Left ventricle myocardium inferior (tissue), 1 donor: Measurements from ENCODE around the gene KRTAP5-6. TPM values are rescaled to one million over a fixed set of nuclear protein-coding genes. Genes with fewer than 3 reads are reported as not detected.

Source experiments
- DNase-seq: peaks from one replicate; pipeline ENCODE4 v3.0.0-alpha.2; 2020
- H3K27ac ChIP-seq: fragments of 200-600 bp; replicated peaks from 2 replicates; pipeline ENCODE4 v1.8.0; 2021
- H3K27me3 ChIP-seq: fragments of 200-600 bp; 2 replicates; pipeline ENCODE4 v1.8.0; 2021; ENCODE audit warnings: low read depth
- H3K36me3 ChIP-seq: fragments of 200-600 bp; 2 replicates; pipeline ENCODE4 v1.8.0; 2021
- H3K4me1 ChIP-seq: fragments of 200-600 bp; 2 replicates; pipeline ENCODE4 v1.8.0; 2021
- H3K4me3 ChIP-seq: fragments of 200-600 bp; 2 replicates; pipeline ENCODE4 v1.8.0; 2021; ENCODE audit warnings: mild to moderate bottlenecking, moderate library complexity
- H3K9me3 ChIP-seq: fragments of 200-600 bp; replicated peaks from 2 replicates; pipeline ENCODE4 v1.8.0; 2021
- CTCF ChIP-seq: fragments of 200-600 bp; IDR thresholded peaks from 2 replicates; pipeline ENCODE4 v1.8.0; 2021; ENCODE audit warnings: antibody characterized with exemption, mild to moderate bottlenecking, borderline replicate concordance
- intact Hi-C: fragments of 100-400 bp; cut with micrococcal nuclease; formaldehyde crosslinking; loops from one replicate; pipeline ENCODE4 v1.11.0; 2022
- total RNA-seq: library from RNA; stranded (reverse); fragmentation: NEBNext Ultra II Directional; extraction: Animal tissue kit (Norgen Biotek cat#: 25700); gene quantifications from one replicate; pipeline ENCODE4 v1.2.1, GENCODE V29; 2021
- donor health status: DM: no; HTN: yes; CAD: no; lungs with severe emphysema.

KRTAP5-6 gene
- total RNA-seq, 1 donor from 2014 or later, result not detected

DNA sequence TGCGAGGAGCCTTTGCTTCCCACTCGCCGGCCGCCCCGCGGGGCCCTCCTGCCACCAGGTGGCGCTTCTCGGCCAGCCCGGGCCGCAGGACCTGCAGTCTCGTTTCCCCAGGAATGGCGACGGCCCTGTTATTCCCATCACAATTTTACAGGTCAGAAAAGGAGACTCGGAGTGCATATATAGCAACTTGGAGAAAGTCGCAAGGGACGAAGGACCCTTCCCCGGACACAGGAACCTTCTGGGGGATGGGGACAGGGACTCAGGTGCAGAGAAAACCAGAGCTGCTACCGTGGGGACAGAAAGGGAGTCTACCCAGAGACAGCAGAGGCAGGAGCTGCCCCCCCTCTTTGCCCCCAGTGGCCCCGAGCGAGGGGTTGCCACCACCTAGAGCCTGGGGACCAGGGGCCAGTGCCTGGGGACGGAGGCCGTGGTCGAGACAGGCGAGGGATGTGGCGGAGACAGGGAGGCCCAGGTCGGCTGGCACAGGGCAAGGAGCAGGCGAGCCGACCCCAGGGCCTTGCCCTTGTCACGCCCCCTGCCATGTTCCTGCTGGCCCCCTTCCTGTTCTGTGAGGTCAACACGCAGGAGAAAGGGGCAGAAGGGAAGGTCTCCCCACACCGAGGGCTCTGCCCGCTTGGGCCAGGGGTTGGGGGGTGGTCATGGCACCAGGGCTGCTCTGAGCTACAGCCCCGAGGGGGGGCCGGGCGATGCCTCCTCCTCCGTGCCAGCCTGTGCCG, 3.5 kb upstream of the KRTAP5-6 start:
- no peaks in the 10 kb centered on the region for H3K9me3 ChIP-seq
- peaks cover 15% of the 10 kb centered on the region for H3K4me1 ChIP-seq
- peak overlapping the region; percentile 61 for H3K4me3 ChIP-seq
- peak overlapping the region; percentile 77 for H3K27ac ChIP-seq
- intact Hi-C loops, result loop anchor here (2.0 to 10.0 kb wide), 2 partner anchors 139 to 461 kb away; no protein-coding TSS in a partner anchor
- peak; percentile 94 for TF ChIP-seq CTCF
- peaks cover 17% of the 10 kb centered on the region for H3K27me3 ChIP-seq
- DNase-seq, result peak; percentile 85
- no peaks in the 10 kb centered on the region for H3K36me3 ChIP-seq

DNA sequence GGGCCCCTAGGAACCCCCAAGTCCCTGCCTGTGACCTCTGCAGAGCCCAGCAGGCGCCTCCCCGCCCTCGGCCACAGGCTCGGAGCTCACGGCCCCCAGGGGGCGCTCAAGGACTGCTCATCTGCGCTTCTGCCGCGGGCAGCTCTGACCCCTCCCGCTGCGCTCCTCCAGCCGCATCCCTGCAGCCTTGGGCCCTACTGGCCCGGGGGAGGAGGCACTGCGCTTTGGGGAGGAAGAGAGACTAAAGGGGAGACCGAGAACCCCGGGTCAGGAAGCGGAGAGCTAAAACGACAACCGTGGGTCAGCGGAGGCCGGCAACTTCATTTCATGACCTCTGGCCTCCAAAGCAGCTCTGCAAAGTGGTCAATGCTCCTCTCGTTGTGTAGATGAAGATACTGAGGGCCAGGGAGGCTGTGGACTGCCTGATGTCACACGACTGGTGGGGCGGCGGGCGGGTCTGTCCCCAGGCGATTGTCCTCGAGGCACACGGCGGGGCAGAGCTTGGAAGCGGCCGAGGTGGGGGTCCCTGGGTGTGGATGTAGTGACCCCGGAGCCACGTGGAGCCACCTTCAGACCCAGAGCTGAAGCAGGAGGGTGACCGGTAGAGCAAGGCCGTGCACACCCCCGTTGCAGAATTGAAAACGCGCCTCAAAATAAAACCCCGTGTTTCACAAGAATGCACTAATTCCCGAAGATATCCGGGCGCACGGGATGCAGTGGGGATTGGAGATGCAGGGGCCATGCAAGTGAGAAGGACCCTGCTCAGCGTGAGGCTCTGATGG, 2.7 kb upstream of the KRTAP5-6 start:
- Histone ChIP-seq H3K4me1 (peaks cover 15% of the 10 kb centered on the region), H3K4me3 (peak overlapping the region; percentile 61), H3K27me3 (peaks cover 15% of the 10 kb centered on the region), H3K9me3 (no peaks in the 10 kb centered on the region), H3K36me3 (no peaks in the 10 kb centered on the region), H3K27ac (peak overlapping the region; percentile 77)
- intact Hi-C loops, result loop anchor here (2.0 to 10.0 kb wide), 2 partner anchors 139 to 461 kb away; no protein-coding TSS in a partner anchor
- DNase-seq, result peak; percentile 90
- TF ChIP-seq CTCF, result peak; percentile 94

DNA sequence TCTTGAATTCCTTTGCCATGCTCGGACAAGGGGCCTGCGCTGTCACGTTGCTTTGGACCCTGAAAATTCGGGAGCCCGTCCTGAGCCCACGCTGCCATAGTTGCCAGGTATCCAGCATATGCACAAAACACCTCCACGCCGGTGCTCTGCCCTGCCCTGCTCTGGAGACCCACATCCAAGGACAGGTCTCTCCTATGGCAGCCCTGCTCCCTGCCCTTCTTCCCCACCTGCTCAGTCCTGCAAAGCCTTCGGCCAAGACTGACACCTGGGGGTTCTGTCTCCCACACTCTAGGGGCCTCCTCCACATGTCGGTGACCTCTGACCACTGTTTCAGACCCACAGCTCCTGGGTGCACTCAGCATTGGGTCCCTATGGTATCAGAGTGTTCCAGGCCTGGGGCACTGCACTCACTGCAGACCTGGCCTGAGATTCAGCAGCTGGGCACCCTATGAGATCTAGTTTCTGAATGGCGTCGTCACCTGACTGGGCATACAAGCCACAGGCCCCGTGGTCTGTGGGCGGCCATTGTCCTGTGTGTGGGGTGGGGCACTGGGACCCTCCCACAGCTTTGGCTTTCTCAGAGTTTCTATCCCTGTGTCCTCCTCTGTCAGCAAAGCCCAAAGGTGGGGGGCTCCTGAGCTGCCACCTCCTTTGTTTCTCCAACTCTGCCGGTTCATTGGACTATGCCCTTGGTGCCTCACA, 2.0 kb upstream of the KRTAP5-6 start:
- DNase-seq, result no peak
- intact Hi-C loops, result loop anchor here (2.0 to 10.0 kb wide), 2 partner anchors 138 to 460 kb away; no protein-coding TSS in a partner anchor
- TF ChIP-seq CTCF, result no peak
- Histone ChIP-seq H3K27ac (no peak overlapping the region), H3K4me1 (peaks cover 15% of the 10 kb centered on the region), H3K36me3 (no peaks in the 10 kb centered on the region), H3K9me3 (no peaks in the 10 kb centered on the region), H3K27me3 (peaks cover 14% of the 10 kb centered on the region), H3K4me3 (no peak overlapping the region)

DNA sequence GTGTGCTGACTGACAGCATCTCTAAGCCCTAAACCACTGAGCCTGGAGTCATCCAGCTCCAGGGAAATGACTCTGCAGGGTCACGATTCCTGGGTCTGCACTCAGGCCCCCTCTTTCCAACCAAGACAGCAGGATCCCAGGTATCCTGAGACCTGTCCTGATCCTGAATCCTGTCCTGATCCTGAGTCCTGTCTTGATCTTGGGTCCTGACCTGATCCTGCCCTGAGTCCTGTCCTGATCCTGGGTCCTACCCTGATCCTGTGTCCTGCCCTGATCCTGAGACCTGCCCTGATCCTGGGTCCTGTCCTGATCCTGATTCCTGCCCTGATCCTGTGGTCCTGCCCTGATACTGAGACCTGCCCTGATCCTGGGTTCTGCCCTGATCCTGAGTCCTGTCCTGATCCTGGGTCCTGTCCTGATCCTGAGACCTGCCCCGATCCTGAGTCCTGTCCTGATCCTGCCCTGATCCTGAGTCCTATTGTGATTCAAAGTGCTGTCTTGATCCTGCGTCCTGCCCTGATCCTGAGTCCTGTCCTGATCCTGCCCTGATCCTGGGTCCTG, 1.4 kb upstream of the KRTAP5-6 start:
- Histone ChIP-seq H3K27ac (no peak overlapping the region), H3K27me3 (peaks cover 13% of the 10 kb centered on the region), H3K9me3 (no peaks in the 10 kb centered on the region), H3K4me1 (peaks cover 15% of the 10 kb centered on the region), H3K4me3 (no peak overlapping the region), H3K36me3 (no peaks in the 10 kb centered on the region)
- intact Hi-C loops, result loop anchor here (2.0 to 10.0 kb wide), 2 partner anchors 137 to 459 kb away; no protein-coding TSS in a partner anchor
- no peak for TF ChIP-seq CTCF
- DNase-seq, result no peak

DNA sequence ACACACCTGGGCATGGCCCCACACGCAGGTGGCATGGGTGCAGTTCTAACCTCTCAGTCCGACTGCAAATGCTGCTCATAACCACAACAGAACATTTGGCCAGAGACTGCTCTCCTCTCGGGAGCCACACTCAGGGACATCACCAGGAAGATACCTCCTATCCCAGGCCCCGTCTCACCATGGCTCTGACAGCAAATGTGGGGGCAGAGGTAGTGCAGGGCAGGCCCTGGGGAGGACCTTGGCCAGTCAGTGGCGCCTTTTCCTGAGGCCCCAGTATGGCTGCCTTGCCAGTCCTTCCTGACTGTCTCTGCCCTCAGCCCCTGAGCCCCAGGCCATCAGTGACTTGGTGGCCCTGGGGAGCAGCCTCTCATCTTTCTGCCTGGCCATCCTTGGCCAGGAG, 2.8 kb downstream of the KRTAP5-6 start:
- no peaks in the 10 kb centered on the region for H3K9me3 ChIP-seq
- peaks cover 17% of the 10 kb centered on the region for H3K27me3 ChIP-seq
- intact Hi-C loops, result loop anchor here (10.0 kb wide), 1 partner anchor 455 kb away; no protein-coding TSS in a partner anchor

More for the DNA sequence above, 2.8 kb downstream of the KRTAP5-6 start:
- Histone ChIP-seq H3K27ac (no peak overlapping the region), H3K4me1 (no peaks in the 10 kb centered on the region), H3K4me3 (no peak overlapping the region), H3K36me3 (no peaks in the 10 kb centered on the region)
- no peak for DNase-seq
- no peak for TF ChIP-seq CTCF
